Neural progenitor cell (in vitro differentiated cells): ENCODE measurements around the gene SPEN.

Experiments
- EZH2phosphoT487 ChIP-seq: fragments of 200-600 bp; sonication (generic); IDR thresholded peaks from 2 replicates; pipeline ENCODE4 v1.6.1; 2017; ENCODE audit warnings: antibody characterized with exemption
- TF ChIP-seq, protein P1 (sequence below): fragments of 200-600 bp; sonication (generic); IDR thresholded peaks from 2 replicates; pipeline ENCODE4 v1.5.1; 2017; ENCODE audit warnings: antibody characterized with exemption, mild to moderate bottlenecking

DNA sequence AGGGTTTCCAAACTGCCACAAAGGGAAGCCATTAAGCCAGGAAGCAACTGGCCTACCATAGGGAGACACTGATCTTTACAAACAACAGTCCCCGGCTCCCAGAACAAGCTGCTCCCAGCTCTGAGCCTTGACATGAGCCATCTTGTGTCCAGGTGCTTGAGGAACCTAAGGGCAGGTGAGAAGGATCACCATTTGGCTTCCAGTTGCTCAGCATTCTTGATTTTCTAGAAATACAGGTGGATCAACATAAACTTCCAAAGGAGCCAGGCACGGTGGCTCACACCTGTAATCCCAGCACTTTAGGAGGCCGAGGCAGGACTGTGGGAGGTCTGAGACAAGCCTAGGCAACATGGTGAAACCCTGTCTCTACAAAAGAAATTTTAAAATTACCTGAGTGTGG lies 106.8 kb downstream of the SPEN start:
- TF ChIP-seq, protein P1, sequence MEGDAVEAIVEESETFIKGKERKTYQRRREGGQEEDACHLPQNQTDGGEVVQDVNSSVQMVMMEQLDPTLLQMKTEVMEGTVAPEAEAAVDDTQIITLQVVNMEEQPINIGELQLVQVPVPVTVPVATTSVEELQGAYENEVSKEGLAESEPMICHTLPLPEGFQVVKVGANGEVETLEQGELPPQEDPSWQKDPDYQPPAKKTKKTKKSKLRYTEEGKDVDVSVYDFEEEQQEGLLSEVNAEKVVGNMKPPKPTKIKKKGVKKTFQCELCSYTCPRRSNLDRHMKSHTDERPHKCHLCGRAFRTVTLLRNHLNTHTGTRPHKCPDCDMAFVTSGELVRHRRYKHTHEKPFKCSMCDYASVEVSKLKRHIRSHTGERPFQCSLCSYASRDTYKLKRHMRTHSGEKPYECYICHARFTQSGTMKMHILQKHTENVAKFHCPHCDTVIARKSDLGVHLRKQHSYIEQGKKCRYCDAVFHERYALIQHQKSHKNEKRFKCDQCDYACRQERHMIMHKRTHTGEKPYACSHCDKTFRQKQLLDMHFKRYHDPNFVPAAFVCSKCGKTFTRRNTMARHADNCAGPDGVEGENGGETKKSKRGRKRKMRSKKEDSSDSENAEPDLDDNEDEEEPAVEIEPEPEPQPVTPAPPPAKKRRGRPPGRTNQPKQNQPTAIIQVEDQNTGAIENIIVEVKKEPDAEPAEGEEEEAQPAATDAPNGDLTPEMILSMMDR, result no peak
- no peak for TF ChIP-seq EZH2phosphoT487
